NCI-H774 (cell line): Measurements from ENCODE around the gene LRP1B.

Experiments used
- DNase-seq: peaks from one replicate; lab custom pipeline; 2025; lab: John Stamatoyannopoulos, UW

Gene LRP1B

DNA sequence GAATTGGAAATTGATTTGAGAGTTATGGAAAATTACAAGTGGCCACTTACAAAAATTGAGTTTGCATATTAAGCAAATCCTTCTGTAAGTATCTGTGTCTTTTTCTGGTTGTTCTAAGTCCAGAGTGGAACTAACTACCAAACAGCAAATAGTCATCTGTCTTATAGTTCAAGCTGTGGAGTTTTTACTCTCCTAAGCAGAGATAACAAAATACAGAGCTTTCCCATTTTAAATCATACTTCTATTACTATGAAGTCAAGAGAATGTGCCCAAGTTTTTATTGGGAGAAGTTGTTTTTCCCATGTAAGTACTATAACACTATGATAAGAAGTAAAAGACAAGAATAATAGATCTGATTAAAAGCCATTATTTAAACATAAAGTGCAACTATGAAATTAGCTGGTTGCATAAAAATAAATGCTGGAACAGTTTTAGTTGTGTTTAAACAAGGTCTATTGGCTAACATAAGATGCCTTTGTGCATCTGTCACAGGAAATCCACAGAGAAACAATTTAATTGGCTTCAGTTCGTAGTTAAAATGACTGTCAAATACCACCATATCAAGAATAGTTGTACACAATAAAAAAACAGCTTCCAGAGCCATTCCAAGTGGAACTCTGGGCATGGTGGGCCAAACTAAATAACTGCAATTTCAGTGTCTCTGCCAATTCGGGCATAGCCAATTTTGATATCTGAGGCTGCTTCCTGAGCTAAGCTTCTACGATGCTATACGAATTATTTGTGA lies 1883.2 kb downstream of the LRP1B start:
- DNase-seq, result no peak

DNA sequence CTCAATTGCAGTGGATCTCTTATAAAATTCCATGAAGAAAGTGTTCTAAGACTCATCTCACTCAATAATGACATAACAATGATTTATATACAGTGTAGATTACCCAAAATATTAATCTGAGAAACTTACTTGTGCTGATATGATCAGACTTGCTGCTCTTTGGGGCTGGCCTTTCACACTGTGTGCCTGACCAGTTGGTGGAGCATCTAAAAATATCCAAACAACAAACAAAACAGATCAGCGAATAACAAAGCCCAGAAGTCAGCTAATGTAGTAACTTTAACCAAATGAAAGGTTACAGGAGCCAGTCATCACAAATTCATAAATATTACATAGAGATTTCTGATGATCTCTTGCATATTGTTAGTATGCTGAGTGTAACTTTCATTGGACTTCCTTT lies 1883.9 kb downstream of the LRP1B start:
- no peak for DNase-seq

DNA sequence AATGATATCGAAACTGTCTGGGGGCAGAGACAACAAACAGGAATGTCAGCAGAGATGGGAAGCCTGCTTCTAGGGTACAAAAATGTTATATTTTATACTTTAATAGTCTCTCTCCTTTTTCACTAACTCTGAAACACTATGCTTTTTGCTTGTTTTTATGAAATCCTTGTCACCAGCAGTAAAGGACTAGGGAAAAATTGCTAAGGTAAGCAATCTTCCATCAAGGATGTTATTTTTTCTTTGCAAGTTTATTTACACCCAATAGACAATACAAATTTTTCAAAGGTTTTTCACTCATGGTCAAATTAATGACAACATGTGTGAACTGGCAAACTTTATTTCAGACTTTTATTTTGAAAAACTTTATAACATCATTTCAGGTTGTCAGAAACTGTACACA lies 1884.8 kb downstream of the LRP1B start:
- no peak for DNase-seq

DNA sequence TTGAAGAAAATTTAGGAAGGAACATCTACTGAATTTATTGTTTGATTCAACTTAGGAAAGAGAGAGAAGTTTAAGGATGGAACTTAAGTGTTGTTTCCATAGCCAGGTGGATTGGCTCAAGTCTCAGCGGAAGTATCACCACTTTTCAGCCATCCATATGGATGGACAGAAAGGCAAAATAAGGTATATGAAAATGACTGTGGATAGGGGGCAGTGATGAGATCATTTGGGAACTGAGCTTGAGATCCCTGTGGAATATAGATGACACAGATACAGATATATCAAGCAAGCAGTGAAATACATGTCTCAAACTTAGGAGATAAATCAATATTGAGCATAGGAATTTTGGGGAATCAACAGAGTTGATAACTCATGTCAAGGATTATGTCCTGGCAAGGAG lies 1887.9 kb downstream of the LRP1B start:
- DNase-seq, result no peak

DNA sequence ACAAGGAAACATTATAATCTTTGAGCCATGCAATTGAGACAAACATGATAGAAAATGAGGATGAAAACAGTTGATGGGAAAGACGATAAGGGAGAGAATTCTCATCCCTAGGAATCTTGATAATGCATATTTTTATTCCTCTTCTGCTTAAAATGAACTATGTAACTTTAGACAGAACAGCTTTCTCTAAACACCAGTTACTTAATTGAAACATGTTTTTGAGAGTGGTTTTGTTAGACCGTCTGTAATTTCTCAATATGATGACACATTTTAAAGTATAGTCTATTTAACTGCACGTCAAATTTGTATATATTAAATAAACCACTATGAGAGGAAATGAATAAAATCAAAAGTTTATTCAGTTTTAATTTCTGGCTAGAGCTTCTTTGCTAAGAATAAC lies 1896.7 kb downstream of the LRP1B start:
- DNase-seq, result no peak

DNA sequence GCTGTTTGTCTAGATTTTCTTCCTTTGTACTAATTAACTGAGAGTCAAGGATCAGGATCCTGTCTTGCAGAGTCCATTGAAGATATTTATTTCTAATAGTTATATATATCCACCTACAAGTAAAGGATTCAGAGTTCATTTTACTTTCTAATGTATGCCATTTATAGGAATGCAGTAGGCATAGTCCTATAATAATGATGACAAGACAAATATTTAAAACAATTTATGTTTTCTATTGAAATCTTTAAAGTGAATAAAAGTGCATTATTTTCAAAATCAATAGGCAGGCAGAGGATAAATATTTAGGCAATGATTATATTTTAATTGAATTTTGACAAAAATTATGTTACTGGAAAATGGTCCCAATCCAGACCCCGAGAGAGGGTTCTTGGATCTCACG lies 1919.9 kb downstream of the LRP1B start:
- DNase-seq, result no peak

DNA sequence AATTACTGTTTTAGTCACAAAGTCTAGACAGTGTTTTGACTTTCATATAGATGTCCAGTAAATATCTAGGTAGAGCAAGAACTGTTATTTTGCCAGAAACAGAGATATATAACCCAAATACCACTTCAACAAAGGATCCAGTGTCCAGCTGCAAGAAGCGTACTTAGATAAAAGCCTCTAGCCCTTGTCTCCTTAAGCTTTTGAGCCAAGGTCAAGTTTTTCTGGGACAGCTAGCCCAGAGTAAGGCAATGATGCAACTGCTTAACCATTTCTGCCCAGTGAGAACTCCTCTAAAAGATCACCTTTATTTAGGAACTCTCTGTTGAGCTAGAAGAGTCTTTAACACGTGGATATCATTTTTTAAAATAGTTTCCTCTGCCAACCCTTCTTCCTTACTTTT lies 1925.7 kb downstream of the LRP1B start:
- DNase-seq, result no peak

DNA sequence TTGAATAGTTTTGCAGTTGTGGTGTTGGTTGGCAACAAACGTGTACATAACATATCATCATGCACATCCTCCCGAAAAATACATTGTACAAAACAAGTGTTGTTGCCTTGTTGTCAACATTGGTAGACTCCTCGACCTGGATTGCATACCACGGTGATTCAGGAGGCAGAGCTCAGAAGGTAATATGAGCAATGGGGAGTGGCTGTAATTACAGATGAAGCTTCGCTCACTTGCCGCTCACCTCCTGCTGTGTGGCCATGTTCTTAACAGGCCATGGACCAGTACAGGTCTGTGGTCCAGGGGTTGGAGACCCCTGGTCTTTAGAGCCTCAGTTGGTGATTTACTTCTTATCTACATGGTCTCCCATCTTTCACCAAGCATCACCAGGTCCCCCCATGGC lies 1927.5 kb downstream of the LRP1B start:
- DNase-seq, result no peak

DNA sequence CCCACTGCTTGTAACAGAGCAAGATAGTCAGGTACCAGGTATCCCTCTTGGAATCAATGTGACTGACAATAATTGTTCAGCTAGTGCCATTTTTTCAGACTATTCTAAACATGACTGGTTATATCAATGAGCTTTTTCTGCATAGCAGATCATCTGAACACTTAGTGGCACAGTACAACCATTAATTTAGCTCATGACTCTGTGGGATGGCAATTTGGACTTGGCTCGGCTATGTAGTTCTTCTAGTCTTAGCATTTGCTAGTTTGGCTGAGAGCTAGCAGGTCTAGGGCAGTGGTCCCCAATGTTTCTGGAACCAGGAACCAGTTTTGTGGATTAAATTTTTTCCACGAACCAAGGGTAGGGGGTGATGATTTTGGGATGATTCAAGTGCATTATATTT lies 1929.2 kb downstream of the LRP1B start:
- DNase-seq, result no peak

DNA sequence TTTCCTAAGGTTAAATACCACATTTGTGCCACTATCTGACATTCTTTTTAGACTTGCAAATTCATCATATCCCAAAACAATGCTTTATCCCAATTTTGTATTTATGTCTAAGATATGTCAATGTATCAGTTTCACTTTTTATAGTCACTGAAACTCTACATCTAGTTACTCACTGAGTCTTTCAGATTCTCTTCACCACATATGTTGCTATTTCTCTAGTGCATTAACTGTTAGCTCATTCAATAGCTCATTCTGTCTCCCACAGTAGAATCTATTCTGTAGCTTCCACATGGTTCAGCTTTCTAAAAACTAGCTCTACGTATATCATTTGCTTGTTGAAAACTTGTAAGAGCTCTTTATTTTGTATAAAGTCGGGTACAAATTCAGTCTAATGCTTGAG lies 1930.1 kb downstream of the LRP1B start:
- DNase-seq, result no peak

DNA sequence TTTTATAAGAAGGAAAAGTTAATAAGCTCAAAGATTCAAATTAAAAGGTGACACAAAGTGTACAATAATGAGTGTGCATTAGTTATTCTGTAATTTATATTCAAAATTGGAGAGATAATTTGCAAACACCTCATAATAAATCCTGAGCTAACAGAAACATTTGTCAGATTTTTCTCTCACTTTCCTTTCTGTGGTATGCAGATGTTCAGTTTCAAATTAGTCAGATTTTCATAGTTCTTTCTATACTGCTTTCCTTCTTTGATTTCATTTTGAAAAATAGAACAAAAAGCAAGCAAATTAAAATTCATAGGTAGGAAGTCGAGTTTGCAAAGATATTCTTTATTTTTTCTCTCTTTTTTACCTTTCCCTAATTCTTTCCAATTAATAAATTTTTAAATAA lies 1930.5 kb downstream of the LRP1B start:
- no peak for DNase-seq

DNA sequence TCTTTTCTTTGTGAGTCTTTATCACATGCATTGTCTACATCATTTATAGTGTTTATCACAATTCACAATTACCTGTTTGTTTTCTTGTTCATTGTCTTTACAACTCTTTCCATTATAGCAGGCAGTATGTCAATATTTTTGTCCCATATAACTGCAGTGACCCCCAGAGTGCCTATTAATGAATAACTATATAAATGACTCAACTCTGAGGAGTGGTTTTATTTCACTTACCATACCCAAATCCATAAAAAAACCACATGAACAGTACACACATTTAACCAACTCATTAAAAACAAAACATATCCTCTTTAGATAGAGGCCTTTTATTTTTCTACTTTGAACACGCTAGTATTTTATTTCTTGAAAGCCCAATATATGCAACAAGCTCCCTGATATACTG lies 1931.5 kb downstream of the LRP1B start:
- no peak for DNase-seq

DNA sequence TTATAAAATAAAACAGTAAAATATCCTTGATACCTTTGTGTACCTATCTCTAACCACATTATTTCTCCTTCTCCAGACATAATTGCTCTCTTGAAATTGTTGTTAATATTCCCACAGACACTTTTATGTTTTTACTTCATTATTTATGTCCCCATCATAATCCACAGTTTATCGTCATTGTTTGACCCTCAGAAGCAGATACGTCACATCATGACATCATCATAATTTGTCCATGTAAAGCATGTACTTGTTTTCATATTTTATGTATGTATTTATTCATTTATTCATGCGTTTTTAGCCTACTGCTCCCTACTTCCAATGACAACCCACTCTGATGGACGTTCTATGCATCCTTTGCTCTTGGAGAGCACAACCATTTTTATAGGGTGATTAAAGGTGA lies 1943.7 kb downstream of the LRP1B start:
- no peak for DNase-seq

DNA sequence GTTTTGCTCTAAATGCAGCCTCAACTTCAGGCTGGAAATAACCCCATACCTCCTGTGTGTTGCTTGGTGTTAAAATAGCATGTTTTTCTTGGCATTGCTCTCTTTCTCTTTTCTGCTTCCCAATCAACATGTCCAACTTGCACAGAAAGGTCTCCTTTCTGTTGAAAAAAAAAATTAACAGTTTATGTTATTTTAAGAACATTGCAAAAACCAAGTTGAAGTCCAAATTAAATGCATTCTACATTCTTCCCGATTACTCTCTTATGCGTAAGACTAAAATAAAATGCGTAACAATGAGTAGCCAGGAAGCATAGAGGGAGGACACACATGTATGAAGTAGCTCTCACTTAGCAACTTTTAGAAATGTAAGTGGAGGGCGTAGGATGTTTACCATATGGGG lies 1944.5 kb downstream of the LRP1B start:
- no peak for DNase-seq

DNA sequence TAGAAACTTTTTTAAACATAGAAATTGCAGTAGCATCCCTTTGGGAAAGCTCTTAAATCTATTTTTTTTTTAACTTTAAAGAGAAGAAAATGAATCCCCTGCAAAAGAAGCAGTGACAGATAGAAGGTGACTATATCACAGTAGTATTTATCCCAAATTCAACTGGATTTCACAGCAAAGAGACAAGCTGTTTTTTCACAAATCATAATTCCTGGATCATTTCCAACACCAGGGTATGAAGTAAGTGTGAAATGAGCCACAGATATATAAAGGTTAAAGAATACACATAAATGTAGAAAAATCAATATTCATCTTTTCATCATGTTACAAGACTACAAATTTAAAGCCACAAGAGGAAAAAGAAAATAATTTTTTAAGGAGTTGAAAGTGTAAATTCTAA lies 1945.7 kb downstream of the LRP1B start:
- DNase-seq, result no peak

DNA sequence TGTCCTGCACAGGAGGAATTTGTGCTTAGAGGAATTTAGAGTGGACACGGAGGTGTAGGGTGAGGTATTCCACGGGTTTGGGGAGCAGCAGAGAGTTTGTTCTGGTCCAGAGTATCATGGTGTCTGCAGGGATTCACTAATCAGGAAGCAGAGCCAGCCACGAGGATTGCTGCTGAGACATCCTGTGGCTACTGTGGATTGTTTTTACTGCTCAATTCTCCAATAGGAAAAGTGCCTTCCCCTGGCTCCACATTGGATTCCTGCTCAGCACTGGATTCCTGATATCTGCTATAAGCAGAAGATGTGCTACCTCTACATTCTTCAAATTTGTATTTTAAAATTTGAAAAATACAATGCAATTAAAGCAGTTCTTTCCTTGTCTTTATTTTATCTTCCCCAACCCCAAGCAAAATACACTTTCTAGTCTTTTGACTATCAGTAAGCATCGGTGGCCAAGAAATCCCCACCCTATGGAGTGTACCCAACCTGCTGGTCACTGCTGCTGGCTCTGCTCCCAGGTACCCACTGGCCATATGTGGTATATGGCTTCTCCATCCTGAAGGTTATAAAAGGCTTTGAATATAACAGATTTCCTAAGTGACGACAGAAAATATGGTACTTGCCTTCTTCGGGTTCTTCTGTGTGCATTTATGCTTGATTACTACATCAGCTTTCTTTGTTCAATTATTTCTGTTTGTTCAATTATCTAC lies 1947.6 kb downstream of the LRP1B start:
- no peak for DNase-seq
